ENCODE data around the gene CSTPP1.

The CSTPP1 gene

DNA sequence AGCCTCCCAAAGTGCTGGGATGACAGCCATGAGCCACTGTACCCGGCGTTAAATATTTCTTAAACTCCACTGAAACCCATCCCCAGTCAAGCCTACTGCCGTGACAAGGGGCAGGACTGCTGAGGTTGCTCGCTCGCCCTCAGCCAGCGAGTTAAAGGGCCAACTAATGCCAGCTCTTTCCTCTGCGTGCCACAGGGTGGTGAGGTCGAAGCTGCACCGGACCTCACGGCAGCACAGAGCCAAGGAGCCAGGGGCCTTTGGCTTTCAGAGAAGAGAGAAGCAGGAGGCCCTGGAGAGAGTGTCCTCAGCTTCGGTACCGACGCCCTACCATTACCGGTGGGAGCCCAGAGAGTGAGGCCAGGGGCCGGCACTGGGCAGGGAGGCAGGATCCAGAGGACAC lies 227.3 kb downstream of the CSTPP1 start:
- TF ChIP-seq Cebpa-rat (IDR thresholded peaks at IDR 0.05): no peak
- Histone ChIP-seq H3K27ac (no peak overlapping the region), H4K20me1 (peaks cover 78 to 96% (median 85%) of the 10 kb centered on the region in 11 experiments; a peak in 21 of 22 replicates), H3K4me1 (0 out of 20 replicates have a peak, but pooled peaks cover 0 to under 1% (median 0%) of the 10 kb centered on the region in 10 experiments), H3K4me2 (no peak overlapping the region), H3K9ac (0 out of 22 replicates have a peak overlapping the region, but pooled peaks of 1 of the 11 experiments have one; percentile 37), H3K9me3 (replicated peaks in 1 of 11) (no peaks in the 10 kb centered on the region), H3K4me3 (no peak overlapping the region), H3K27me3 (no peaks in the 10 kb centered on the region), H3K36me3 (peaks cover 68 to 96% (median 82%) of the 10 kb centered on the region in 11 experiments)

DNA sequence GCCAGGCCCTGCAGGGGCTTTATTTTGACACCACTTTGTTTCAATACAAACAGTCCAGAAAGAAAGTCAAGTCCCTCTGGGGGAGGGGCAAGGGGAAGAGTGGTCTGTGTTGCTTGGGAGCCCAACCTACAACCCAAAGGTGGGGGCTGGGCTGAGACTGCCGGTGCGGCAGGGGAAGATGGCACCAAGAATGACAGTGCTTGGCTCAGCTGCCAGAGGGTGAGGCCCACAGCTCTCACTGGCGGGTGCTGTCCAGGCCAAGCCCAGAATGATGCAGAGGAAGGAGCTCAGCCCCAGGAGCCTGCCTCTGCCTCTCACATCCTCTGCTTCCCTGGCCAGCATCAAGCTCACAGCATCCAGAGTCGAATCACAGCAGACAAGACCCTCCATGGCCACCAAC lies 227.8 kb downstream of the CSTPP1 start:
- Histone ChIP-seq H3K27ac (no peak overlapping the region), H3K4me2 (no peak overlapping the region), H3K4me3 (no peak overlapping the region), H3K9me3 (replicated peaks in 1 of 11) (no peaks in the 10 kb centered on the region), H3K9ac (no peak overlapping the region), H3K27me3 (no peaks in the 10 kb centered on the region), H4K20me1 (peaks cover 82 to 98% (median 89%) of the 10 kb centered on the region in 11 experiments; a peak in 21 of 22 replicates), H3K4me1 (no peaks in the 10 kb centered on the region), H3K36me3 (peaks cover 72 to 96% (median 82%) of the 10 kb centered on the region in 11 experiments)
- TF ChIP-seq Cebpa-rat (IDR thresholded peaks at IDR 0.05): no peak

DNA sequence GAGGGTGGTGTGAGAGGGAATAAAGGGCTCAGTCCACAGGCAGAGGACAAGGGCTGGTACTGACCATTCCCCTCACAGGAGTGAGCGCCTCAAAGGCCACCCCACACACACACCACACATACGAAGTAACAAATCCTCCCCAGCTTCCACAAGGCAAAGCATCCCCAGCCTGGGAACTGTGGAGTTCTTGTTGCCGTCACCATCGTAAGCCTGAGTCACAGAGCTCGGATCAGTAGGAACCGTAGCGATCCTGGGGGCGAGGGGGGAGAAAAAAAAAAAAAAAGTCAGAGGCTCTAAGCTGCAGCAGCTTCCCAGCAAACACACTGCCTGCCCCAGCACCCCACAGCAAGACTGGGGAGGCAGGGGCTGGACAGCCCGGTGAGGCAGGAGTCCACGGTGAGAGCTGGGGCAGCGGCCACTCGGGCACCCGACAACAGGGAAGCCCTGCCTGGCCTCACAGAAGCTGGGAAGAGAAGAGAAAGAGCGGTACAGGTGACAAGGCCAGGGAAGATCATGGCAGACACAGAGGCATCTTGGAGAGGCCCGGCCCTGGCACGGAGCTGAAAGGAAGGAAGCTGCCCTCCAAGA lies 228.8 kb downstream of the CSTPP1 start:
- no peak overlapping the region for H3K4me2 ChIP-seq
- H3K27me3 ChIP-seq: no peaks in the 10 kb centered on the region
- peaks cover 92 to 100% (median 99%) of the 10 kb centered on the region in 11 experiments; a peak in 21 of 22 replicates for H4K20me1 ChIP-seq
- H3K9ac ChIP-seq: no peak overlapping the region; a peak in 1 of 22 replicates
- no peak overlapping the region for H3K27ac ChIP-seq
- H3K36me3 ChIP-seq: peaks cover 79 to 96% (median 90%) of the 10 kb centered on the region in 11 experiments
- no peaks in the 10 kb centered on the region for H3K4me1 ChIP-seq
- H3K4me3 ChIP-seq: no peak overlapping the region
- no peak for TF ChIP-seq Cebpa-rat (IDR thresholded peaks at IDR 0.05)
- H3K9me3 ChIP-seq (replicated peaks in 1 of 11): no peaks in the 10 kb centered on the region

DNA sequence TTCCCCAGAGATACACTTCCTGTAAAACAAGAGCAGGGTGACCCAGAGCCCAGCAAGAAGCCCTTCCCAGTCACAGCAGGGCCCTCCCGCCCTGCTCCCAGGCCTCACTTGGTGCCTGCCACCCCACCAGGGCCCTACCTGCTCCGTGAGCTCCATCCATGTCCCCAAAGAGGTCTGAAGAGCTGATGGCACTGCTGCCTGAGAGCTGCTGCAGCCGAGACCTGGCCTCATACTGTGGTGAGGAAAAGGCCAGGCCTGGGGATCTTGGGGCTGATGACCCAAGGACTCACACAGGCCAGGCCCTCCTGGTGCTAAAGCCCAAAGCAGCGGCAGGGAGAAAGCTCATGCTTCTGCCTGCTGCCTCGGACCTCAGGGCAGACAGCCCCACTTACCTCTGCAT lies 229.8 kb downstream of the CSTPP1 start:
- Histone ChIP-seq H3K4me1 (no peaks in the 10 kb centered on the region), H3K9ac (peak overlapping the region in 3 of 11 experiments; percentile 2 to 47 (median 9); a peak in 3 of 22 replicates), H3K27me3 (no peaks in the 10 kb centered on the region), H3K4me3 (no peak overlapping the region), H3K27ac (no peak overlapping the region), H4K20me1 (peaks cover 96 to 100% (median 100%) of the 10 kb centered on the region in 11 experiments), H3K9me3 (replicated peaks in 1 of 11) (no peaks in the 10 kb centered on the region), H3K36me3 (peaks cover 88 to 100% (median 97%) of the 10 kb centered on the region in 11 experiments), H3K4me2 (no peak overlapping the region)
- TF ChIP-seq Cebpa-rat (IDR thresholded peaks at IDR 0.05): no peak

DNA sequence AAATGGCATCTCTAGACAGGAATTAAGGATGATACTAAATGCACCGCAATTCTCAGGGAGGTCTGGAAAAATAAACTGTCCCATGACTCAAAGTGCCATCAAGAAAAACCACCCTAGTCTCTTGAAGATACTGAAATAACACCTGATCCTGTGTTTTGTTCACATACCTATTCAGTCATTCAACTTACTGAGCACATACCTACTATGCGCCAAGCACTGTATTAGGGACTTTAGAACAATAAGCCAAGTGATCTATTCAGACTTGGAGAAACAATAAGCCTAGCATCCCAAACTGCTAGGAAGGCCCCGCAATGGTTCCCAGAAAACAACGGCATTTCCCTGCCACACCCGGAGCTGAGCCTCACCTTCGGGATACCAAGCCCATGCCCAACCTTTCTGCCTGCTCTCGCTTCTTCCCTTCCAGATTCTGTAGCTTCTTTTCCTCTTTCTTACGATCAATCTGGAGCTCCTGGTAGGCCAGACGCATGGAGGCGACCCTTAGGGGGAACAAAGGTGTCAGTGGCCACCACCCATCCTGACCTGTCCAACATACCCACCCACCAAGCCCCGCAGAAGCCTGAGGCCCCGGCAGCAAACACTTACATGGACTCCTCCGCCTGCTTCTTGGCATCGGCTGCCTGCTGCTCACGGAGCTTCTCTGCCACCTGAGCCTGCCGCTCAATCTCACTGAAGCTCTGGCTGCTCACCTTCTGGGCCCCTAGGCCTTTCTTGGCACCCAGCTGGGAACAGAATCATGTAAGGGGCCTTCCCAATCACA lies 234.7 kb downstream of the CSTPP1 start:
- Histone ChIP-seq H3K9me3 (replicated peaks in 1 of 11) (no peaks in the 10 kb centered on the region), H3K9ac (peak overlapping the region in 2 of 11 experiments; percentile 8 to 9; a peak in 1 of 22 replicates), H3K4me1 (peaks cover 14 to 37% (median 16%) of the 10 kb centered on the region in 10 experiments), H3K4me3 (no peak overlapping the region), H4K20me1 (peaks cover 88 to 99% (median 94%) of the 10 kb centered on the region in 11 experiments), H3K27me3 (no peaks in the 10 kb centered on the region), H3K27ac (no peak overlapping the region), H3K36me3 (peaks cover 90 to 97% (median 92%) of the 10 kb centered on the region in 11 experiments), H3K4me2 (no peak overlapping the region)
- TF ChIP-seq Cebpa-rat (IDR thresholded peaks at IDR 0.05): no peak

DNA sequence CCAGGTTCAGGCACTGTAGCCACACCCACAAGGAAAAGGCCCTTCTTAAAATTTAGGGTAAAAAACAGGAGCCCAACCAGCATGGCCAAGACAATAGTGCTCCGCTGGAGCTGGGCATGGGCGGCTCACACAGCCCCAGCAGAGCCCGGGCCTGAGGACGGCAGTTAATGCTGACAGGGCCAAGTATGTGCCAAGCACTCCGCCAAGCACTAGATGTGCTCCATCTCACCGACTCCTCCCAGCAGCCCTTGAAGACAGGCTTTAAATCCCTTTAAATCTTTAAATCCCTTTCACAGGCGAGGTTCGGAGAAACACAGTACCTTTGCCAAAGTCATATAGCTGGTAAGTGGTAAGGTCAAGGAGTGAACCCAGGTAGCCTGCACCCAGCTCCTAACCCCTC lies 235.3 kb downstream of the CSTPP1 start:
- Histone ChIP-seq H4K20me1 (peaks cover 82 to 93% (median 87%) of the 10 kb centered on the region in 11 experiments), H3K4me2 (no peak overlapping the region), H3K9ac (peak overlapping the region in 2 of 11 experiments; percentile 8 to 29; a peak in 2 of 22 replicates), H3K27me3 (no peaks in the 10 kb centered on the region), H3K36me3 (peaks cover 84 to 91% (median 86%) of the 10 kb centered on the region in 11 experiments), H3K4me3 (no peak overlapping the region), H3K4me1 (peaks cover 14 to 37% (median 16%) of the 10 kb centered on the region in 10 experiments), H3K9me3 (replicated peaks in 1 of 11) (no peaks in the 10 kb centered on the region), H3K27ac (no peak overlapping the region)
- TF ChIP-seq Cebpa-rat (IDR thresholded peaks at IDR 0.05): no peak

DNA sequence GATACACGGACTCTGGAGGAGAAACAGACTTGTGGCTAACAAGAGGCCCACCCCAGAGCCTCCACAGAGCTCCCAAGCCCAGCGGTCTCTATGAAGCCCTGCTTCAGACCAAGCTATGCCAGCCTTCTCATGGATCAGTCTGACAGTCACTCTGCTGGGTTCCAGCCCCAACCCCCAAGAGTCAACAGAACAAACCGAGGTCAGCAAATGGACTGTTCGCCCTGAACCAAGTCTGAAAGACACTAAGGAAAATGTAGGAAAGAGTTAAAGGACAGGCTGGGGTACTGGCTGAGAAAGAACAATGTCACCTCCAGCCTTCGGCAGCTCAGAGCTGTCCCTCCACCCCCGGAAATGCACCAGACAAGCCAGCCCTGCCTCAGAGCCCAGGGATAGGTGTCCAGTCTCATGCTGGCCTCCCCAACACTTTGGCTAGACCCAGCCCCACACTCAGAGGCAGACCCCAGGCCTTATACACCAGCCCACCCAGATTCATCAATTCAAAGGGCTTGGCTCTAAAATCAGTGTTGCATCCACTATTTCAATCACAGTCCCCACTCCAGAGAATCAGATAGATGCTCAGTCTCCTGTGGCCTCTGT lies 236.3 kb downstream of the CSTPP1 start:
- no peak overlapping the region for H3K27ac ChIP-seq
- peaks cover 73 to 83% (median 78%) of the 10 kb centered on the region in 11 experiments for H4K20me1 ChIP-seq
- peaks cover 18 to 42% (median 20%) of the 10 kb centered on the region in 10 experiments for H3K4me1 ChIP-seq
- H3K9ac ChIP-seq: peak overlapping the region in 8 of 11 experiments; percentile 17 to 60 (median 33); a peak in 12 of 22 replicates
- no peak overlapping the region for H3K4me3 ChIP-seq
- no peaks in the 10 kb centered on the region for H3K27me3 ChIP-seq
- H3K36me3 ChIP-seq: peaks cover 74 to 81% (median 76%) of the 10 kb centered on the region in 11 experiments
- H3K4me2 ChIP-seq: no peak overlapping the region
- TF ChIP-seq Cebpa-rat (IDR thresholded peaks at IDR 0.05): no peak
- H3K9me3 ChIP-seq (replicated peaks in 1 of 11): no peaks in the 10 kb centered on the region

DNA sequence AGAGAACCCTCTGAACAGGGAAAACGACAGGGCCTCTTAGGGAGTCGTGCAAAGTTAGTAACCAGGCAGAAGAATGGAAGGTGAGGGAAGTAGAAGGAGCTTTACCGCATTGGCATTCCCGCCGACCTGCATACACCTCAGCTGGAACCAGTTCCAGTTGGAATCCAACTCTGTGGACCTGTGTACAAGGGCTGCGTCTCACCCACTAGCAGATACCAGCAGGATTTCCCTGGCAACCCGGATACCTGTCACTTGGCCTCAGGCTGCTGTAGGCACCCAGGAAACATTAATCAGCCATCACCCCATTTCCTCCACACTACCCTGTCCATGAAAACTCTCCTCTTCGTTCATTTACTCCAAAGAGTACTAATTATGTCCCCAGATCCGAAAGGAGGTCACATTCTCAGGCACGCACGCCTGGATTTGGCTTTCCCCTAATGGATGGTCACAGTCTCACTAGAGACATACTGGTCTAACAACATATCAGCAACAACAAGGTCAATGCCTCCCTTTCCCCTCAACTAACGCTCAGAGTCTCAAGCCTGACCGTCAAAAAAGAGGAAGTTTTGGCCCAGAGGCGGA lies 239.3 kb downstream of the CSTPP1 start:
- Histone ChIP-seq H3K4me1 (peaks cover 26 to 59% (median 35%) of the 10 kb centered on the region in 10 experiments), H3K36me3 (peaks cover 45 to 74% (median 63%) of the 10 kb centered on the region in 11 experiments), H4K20me1 (peaks cover 44 to 53% (median 48%) of the 10 kb centered on the region in 11 experiments), H3K27ac (peak overlapping the region; percentile 96 to 99 (median 97)), H3K4me3 (peak overlapping the region; percentile 81 to 100 (median 96)), H3K27me3 (no peaks in the 10 kb centered on the region), H3K9me3 (replicated peaks in 1 of 11) (no peaks in the 10 kb centered on the region), H3K4me2 (peak overlapping the region; percentile 83 to 100 (median 95)), H3K9ac (peak overlapping the region; percentile 92 to 100 (median 98))
- TF ChIP-seq Cebpa-rat (IDR thresholded peaks at IDR 0.05): no peak
